GM21367 (cell line): ENCODE data around the gene NISCH.

Experiments
- ATAC-seq: cut with Tn5 transposase; IDR thresholded peaks from one replicate; pipeline ENCODE4 v1.9.1; 2021; ENCODE audit not compliant: unreplicated experiment

NISCH gene

GRCh38 chr3:52446631-52447511 lies 8.5 kb upstream of the NISCH start:
- no peak for ATAC-seq

GRCh38 chr3:52447512-52448355 lies 7.7 kb upstream of the NISCH start:
- no peak for ATAC-seq

- ATAC-seq = no peak
These were observed 4.7 kb upstream of the NISCH start for GRCh38 chr3:52450489-52451236.

GRCh38 chr3:52451237-52452083 lies 3.9 kb upstream of the NISCH start:
- ATAC-seq = no peak

GRCh38 chr3:52452126-52452525 lies 3.3 kb upstream of the NISCH start:
- ATAC-seq = no peak

GRCh38 chr3:52452570-52453221 lies 2.7 kb upstream of the NISCH start:
- no peak for ATAC-seq

GRCh38 chr3:52453496-52454249 lies 1.7 kb upstream of the NISCH start, which contains the start of gene TNNC1:
Gene TNNC1, minus strand, starts transcription at chr3:52454041. Its CDS starts 26 bp downstream, at chr3:52454015.
- no peak for ATAC-seq

- ATAC-seq = no peak
These were observed 1.0 kb upstream of the NISCH start for GRCh38 chr3:52454250-52454937.

GRCh38 chr3:52454938-52455282 lies 494 bp upstream of the NISCH start:
- no peak for ATAC-seq

- ATAC-seq = no peak
These were observed 880 bp downstream of the NISCH start for GRCh38 chr3:52456169-52456799.

- ATAC-seq = no peak
These were observed 1.4 kb downstream of the NISCH start for GRCh38 chr3:52456800-52457183.

- ATAC-seq = no peak
These were observed 2.8 kb downstream of the NISCH start for GRCh38 chr3:52458031-52458760.

- ATAC-seq = no peak
These were observed 3.6 kb downstream of the NISCH start for GRCh38 chr3:52458770-52459545.

GRCh38 chr3:52461874-52462273 lies 6.5 kb downstream of the NISCH start:
- no peak for ATAC-seq

- no peak for ATAC-seq
These were observed 8.0 kb downstream of the NISCH start for GRCh38 chr3:52463416-52463815.

- no peak for ATAC-seq
These were observed 12.9 kb downstream of the NISCH start for GRCh38 chr3:52468336-52468735.

GRCh38 chr3:52469001-52469400 lies 13.6 kb downstream of the NISCH start:
- no peak for ATAC-seq
